Type B pancreatic cell (in vitro differentiated cells): Measurements from ENCODE around the gene LHFPL3. TPM values are rescaled to one million over a fixed set of nuclear protein-coding genes. Genes with fewer than 3 reads are reported as not detected.

Experiments used
- DNase-seq: peaks from one replicate; pipeline ENCODE4 v3.0.0; 2021; ENCODE audit warnings: mixed read lengths; ENCODE audit not compliant: unreplicated experiment; ENCODE audit errors: extremely low spot score
- H3K27ac Mint-ChIP-seq: 2 replicates; pipeline ENCODE4 v1.8.0; 2021; ENCODE audit warnings: mild to moderate bottlenecking, mixed read lengths
- H3K27me3 Mint-ChIP-seq: 2 replicates; pipeline ENCODE4 v1.8.0; 2021; ENCODE audit warnings: mixed read lengths
- H3K36me3 Mint-ChIP-seq: 2 replicates; pipeline ENCODE4 v1.8.0; 2021; ENCODE audit warnings: mixed read lengths
- H3K4me1 Mint-ChIP-seq: one replicate; pipeline ENCODE4 v1.8.0; 2021; ENCODE audit warnings: mixed read lengths; ENCODE audit not compliant: unreplicated experiment
- H3K4me3 Mint-ChIP-seq: 2 replicates; pipeline ENCODE4 v1.8.0; 2021; ENCODE audit warnings: mild to moderate bottlenecking, mixed read lengths
- H3K9me3 Mint-ChIP-seq: 2 replicates; pipeline ENCODE4 v1.8.0; 2021; ENCODE audit warnings: mixed read lengths
- total RNA-seq: library from RNA; stranded (reverse); gene quantifications from 2 replicates; pipeline ENCODE4 v1.2.1, GENCODE V29; 2021; ENCODE audit warnings: low replicate concordance
- TF ChIP-seq, protein P1 (sequence below): fragments of 200-600 bp; sonication (generic); conservative IDR thresholded peaks from 2 replicates; pipeline ENCODE4 v1.5.0; 2021; ENCODE audit warnings: antibody characterized with exemption, mild to moderate bottlenecking

Gene LHFPL3
- total RNA-seq, 1 donor from 2014 or later: 0.31 TPM

DNA sequence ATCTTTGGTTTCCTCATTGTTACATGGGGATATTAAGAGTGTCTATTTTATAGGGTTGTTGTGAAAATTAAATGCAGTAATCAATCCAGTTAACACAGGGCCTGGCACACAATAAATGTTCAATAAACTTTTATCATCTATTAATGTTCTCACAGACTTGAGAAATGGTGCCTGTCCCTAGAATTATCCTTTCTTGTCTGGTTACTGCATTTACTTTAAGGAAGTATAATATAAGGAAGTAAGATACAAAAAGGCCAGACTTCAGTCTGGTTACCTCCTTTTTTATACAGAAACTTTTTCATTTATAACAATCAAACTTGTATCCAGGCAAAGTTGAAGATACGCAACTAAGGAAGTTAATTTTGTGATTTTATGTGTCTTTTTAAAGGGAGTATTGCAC, 117.0 kb downstream of the LHFPL3 start:
- TF ChIP-seq, protein P1, sequence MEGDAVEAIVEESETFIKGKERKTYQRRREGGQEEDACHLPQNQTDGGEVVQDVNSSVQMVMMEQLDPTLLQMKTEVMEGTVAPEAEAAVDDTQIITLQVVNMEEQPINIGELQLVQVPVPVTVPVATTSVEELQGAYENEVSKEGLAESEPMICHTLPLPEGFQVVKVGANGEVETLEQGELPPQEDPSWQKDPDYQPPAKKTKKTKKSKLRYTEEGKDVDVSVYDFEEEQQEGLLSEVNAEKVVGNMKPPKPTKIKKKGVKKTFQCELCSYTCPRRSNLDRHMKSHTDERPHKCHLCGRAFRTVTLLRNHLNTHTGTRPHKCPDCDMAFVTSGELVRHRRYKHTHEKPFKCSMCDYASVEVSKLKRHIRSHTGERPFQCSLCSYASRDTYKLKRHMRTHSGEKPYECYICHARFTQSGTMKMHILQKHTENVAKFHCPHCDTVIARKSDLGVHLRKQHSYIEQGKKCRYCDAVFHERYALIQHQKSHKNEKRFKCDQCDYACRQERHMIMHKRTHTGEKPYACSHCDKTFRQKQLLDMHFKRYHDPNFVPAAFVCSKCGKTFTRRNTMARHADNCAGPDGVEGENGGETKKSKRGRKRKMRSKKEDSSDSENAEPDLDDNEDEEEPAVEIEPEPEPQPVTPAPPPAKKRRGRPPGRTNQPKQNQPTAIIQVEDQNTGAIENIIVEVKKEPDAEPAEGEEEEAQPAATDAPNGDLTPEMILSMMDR: no peak
- Mint-ChIP-seq H3K27ac (no peak overlapping the region), H3K27me3 (no peaks in the 10 kb centered on the region), H3K4me3 (no peak overlapping the region), H3K36me3 (no peaks in the 10 kb centered on the region), H3K9me3 (no peaks in the 10 kb centered on the region), H3K4me1 (no peaks in the 10 kb centered on the region)
- no peak for DNase-seq

DNA sequence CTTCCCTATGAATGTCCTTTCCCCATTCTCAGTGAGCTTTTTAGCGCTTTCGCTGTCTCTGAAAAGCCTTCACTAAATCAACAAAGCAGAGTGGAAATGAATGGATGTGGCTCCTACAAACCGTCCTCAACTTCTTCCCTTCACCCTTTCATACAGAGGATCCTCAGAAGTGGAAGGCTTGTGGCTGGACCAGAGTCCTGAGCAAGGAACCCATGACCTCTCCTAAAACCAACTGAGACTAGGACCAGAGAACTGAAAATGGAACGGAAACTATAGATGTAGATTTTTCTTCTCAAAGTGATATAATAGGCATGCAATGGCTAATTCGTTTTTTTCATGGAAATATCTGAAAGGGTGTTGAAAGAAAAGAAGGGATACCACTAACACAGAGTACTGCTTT, 122.5 kb downstream of the LHFPL3 start:
- no peaks in the 10 kb centered on the region for H3K4me1 Mint-ChIP-seq
- no peak overlapping the region for H3K4me3 Mint-ChIP-seq
- TF ChIP-seq, protein P1: no peak
- no peak for DNase-seq
- H3K9me3 Mint-ChIP-seq: no peaks in the 10 kb centered on the region
- no peak overlapping the region for H3K27ac Mint-ChIP-seq
- H3K27me3 Mint-ChIP-seq: no peaks in the 10 kb centered on the region
- no peaks in the 10 kb centered on the region for H3K36me3 Mint-ChIP-seq

DNA sequence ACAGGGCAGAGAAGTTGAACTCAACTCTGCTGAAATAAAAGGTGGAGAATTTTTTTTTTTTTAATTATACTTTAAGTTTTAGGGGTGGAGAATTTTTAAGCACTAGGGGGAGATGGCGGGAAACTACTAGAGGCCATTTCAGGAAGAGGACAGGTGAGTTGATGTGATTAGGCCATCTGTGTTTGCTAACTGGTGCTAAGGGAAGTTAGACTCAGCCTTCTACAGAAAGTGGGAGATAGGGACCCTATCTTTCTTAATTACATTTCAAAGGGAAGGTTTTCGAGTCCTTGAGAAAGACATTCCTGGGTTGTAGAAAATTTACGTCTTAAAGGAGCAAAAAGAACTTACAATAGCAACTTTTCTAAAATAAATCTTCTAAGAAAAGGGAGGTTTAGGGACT, 124.8 kb downstream of the LHFPL3 start:
- Mint-ChIP-seq H3K4me3 (no peak overlapping the region), H3K4me1 (no peaks in the 10 kb centered on the region), H3K27me3 (no peaks in the 10 kb centered on the region), H3K27ac (no peak overlapping the region), H3K36me3 (no peaks in the 10 kb centered on the region), H3K9me3 (no peaks in the 10 kb centered on the region)
- DNase-seq: no peak
- TF ChIP-seq, protein P1: no peak

GRCh38 chr7:104458875-104459274, 130.5 kb downstream of the LHFPL3 start:
- no peaks in the 10 kb centered on the region for H3K27me3 Mint-ChIP-seq
- TF ChIP-seq, protein P1: no peak
- H3K27ac Mint-ChIP-seq: no peak overlapping the region
- no peak overlapping the region for H3K4me3 Mint-ChIP-seq
- no peaks in the 10 kb centered on the region for H3K4me1 Mint-ChIP-seq
- DNase-seq: no peak
- no peaks in the 10 kb centered on the region for H3K36me3 Mint-ChIP-seq
- H3K9me3 Mint-ChIP-seq: no peaks in the 10 kb centered on the region

GRCh38 chr7:104469166-104469820, 140.9 kb downstream of the LHFPL3 start:
- Mint-ChIP-seq H3K36me3 (no peaks in the 10 kb centered on the region), H3K27me3 (no peaks in the 10 kb centered on the region)
- no peak for DNase-seq

More at GRCh38 chr7:104469166-104469820, 140.9 kb downstream of the LHFPL3 start:
- Mint-ChIP-seq H3K4me3 (no peak overlapping the region), H3K27ac (no peak overlapping the region), H3K4me1 (no peaks in the 10 kb centered on the region), H3K9me3 (peaks cover 5% of the 10 kb centered on the region)
- TF ChIP-seq, protein P1: no peak
